ENCODE data around the gene C11orf91. TPM values are rescaled to one million over a fixed set of nuclear protein-coding genes. Genes with fewer than 3 reads are reported as not detected.
A peak's percentile ranks its signal among the peaks of the same experiment; 100 is the strongest.

The C11orf91 gene
- total RNA-seq, 1 experiment from 2014 or later: 1.3 TPM

- intact Hi-C loops (cut with micrococcal nuclease; ENCODE audit: unreplicated experiment): no loop called here
- in situ Hi-C loops (cut with HindIII; ENCODE audit: low pct_unique_long_range_greater_than_20kb, low sequenced_read_pairs): no loop called here
- TF ChIP-seq SIN3A (IDR thresholded peaks at IDR 0.05; ENCODE audit: borderline replicate concordance, insufficient read depth, low read depth, low read length) (no peak), REST (IDR thresholded peaks at IDR 0.05; ENCODE audit: insufficient read depth in 1 of 2, low read depth in 2 of 2, low read length in 1 of 2) (0 out of 4 replicates have a peak, but pooled peaks of 1 of the 2 experiments have one; percentile 22)
Observed at GRCh38 chr11:33697997-33698396, 2.6 kb downstream of the C11orf91 start.

GRCh38 chr11:33696931-33697638, 3.5 kb downstream of the C11orf91 start:
- in situ Hi-C loops (cut with HindIII; ENCODE audit: low pct_unique_long_range_greater_than_20kb, low sequenced_read_pairs): no loop called here
- ChIA-PET POLR2A (no interaction called here), CTCF (no interaction called here)
- no peaks in the 10 kb centered on the region for H3K27me3 ChIP-seq (ENCODE audit: control insufficient read depth, insufficient read depth, low read length)
- intact Hi-C loops (cut with micrococcal nuclease; ENCODE audit: unreplicated experiment): no loop called here
- ATAC-seq: no peak
- H3K9me3 ChIP-seq (ENCODE audit: control insufficient read depth, insufficient read depth, low read depth, low read length): no peaks in the 10 kb centered on the region
- peaks cover 91% of the 10 kb centered on the region for H3K4me1 ChIP-seq (ENCODE audit: control insufficient read depth, insufficient read depth, low read length)
- no TSS peak for BruUV-seq (replicated peaks)
- no peaks in the 10 kb centered on the region for H3K36me3 ChIP-seq (ENCODE audit: control insufficient read depth, insufficient read depth, low read length)
- H3K4me3 ChIP-seq (ENCODE audit: low read depth in 2 of 2, low read length in 2 of 2): no peak overlapping the region
- H3K27ac ChIP-seq (ENCODE audit: low read length): peak overlapping the region; percentile 94
- TF ChIP-seq POLR2AphosphoS5 (IDR thresholded peaks at IDR 0.05; ENCODE audit: low read depth, low read length) (no peak), SIN3A (IDR thresholded peaks at IDR 0.05; ENCODE audit: borderline replicate concordance, insufficient read depth, low read depth, low read length) (no peak), REST (IDR thresholded peaks at IDR 0.05; ENCODE audit: insufficient read depth in 1 of 2, low read depth in 2 of 2, low read length in 1 of 2) (no peak), TCF7L2 (IDR thresholded peaks at IDR 0.05; ENCODE audit: low read depth, low read length) (no peak)
- TF ChIP-seq, protein P1, sequence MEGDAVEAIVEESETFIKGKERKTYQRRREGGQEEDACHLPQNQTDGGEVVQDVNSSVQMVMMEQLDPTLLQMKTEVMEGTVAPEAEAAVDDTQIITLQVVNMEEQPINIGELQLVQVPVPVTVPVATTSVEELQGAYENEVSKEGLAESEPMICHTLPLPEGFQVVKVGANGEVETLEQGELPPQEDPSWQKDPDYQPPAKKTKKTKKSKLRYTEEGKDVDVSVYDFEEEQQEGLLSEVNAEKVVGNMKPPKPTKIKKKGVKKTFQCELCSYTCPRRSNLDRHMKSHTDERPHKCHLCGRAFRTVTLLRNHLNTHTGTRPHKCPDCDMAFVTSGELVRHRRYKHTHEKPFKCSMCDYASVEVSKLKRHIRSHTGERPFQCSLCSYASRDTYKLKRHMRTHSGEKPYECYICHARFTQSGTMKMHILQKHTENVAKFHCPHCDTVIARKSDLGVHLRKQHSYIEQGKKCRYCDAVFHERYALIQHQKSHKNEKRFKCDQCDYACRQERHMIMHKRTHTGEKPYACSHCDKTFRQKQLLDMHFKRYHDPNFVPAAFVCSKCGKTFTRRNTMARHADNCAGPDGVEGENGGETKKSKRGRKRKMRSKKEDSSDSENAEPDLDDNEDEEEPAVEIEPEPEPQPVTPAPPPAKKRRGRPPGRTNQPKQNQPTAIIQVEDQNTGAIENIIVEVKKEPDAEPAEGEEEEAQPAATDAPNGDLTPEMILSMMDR (IDR thresholded peaks at IDR 0.05): no peak
- DNase-seq (ENCODE audit: low read depth, low spot score): no peak

More at GRCh38 chr11:33697997-33698396, 2.6 kb downstream of the C11orf91 start:
- BruUV-seq (replicated peaks): no TSS peak
- H3K4me3 ChIP-seq (ENCODE audit: low read depth in 2 of 2, low read length in 2 of 2): no peak overlapping the region
- ATAC-seq (no peak), DNase-seq (ENCODE audit: low read depth, low spot score) (no peak)
- H3K9me3 ChIP-seq (ENCODE audit: control insufficient read depth, insufficient read depth, low read depth, low read length): no peaks in the 10 kb centered on the region
- H3K36me3 ChIP-seq (ENCODE audit: control insufficient read depth, insufficient read depth, low read length): no peaks in the 10 kb centered on the region
- ChIA-PET POLR2A (no interaction called here), CTCF (no interaction called here)
- H3K4me1 ChIP-seq (ENCODE audit: control insufficient read depth, insufficient read depth, low read length): peaks cover 91% of the 10 kb centered on the region
- H3K27me3 ChIP-seq (ENCODE audit: control insufficient read depth, insufficient read depth, low read length): no peaks in the 10 kb centered on the region
- H3K27ac ChIP-seq (ENCODE audit: low read length): peak overlapping the region; percentile 94
